GM23338 (cell line): ENCODE data around the gene POC1B. TPM values are rescaled to one million over a fixed set of nuclear protein-coding genes. Genes with fewer than 3 reads are reported as not detected.

Source experiments
- ATAC-seq: fragments of 200-7000 bp; cut with Tn5 transposase; 3 replicates; pipeline ENCODE4 v1.9.1; 2020
- DNase-seq: peaks from one replicate; pipeline ENCODE4 v3.0.0-alpha.2; 2015; ENCODE audit warnings: low spot score
- H2AFZ ChIP-seq: fragments of 200-600 bp; sonication (generic); 2 replicates; pipeline ENCODE4 v1.8.0; 2016; ENCODE audit warnings: antibody characterized with exemption, mild to moderate bottlenecking, moderate library complexity
- H3F3A ChIP-seq: fragments of 200-600 bp; sonication (generic); replicated peaks from 2 replicates; pipeline ENCODE4 v1.8.0; 2017; ENCODE audit warnings: antibody characterized with exemption, mixed run types, low read depth
- H3K27ac ChIP-seq: fragments of 200-600 bp; sonication (generic); 2 replicates; pipeline ENCODE4 v1.6.1; 2016; ENCODE audit warnings: low read depth
- H3K27me3 ChIP-seq: fragments of 200-600 bp; sonication (generic); 2 replicates; pipeline ENCODE4 v1.8.0; 2016; ENCODE audit warnings: mild to moderate bottlenecking, mixed run types, moderate library complexity; ENCODE audit not compliant: insufficient read depth
- H3K36me3 ChIP-seq: fragments of 200-600 bp; sonication (generic); 2 replicates; pipeline ENCODE4 v1.8.0; 2016; ENCODE audit warnings: mild to moderate bottlenecking; ENCODE audit not compliant: insufficient read depth
- H3K4me1 ChIP-seq: fragments of 200-600 bp; sonication (generic); 2 replicates; pipeline ENCODE4 v1.8.0; 2016; ENCODE audit warnings: mild to moderate bottlenecking, moderate library complexity; ENCODE audit not compliant: insufficient read depth
- H3K4me2 ChIP-seq: fragments of 200-600 bp; sonication (generic); 2 replicates; pipeline ENCODE4 v1.7.1; 2017; ENCODE audit warnings: mixed run types
- H3K4me3 ChIP-seq: fragments of 200-600 bp; sonication (generic); 2 replicates; pipeline ENCODE4 v1.6.1; 2016; ENCODE audit warnings: mixed run types
- H3K79me2 ChIP-seq: fragments of 200-600 bp; sonication (generic); replicated peaks from 2 replicates; pipeline ENCODE4 v1.8.0; 2017; ENCODE audit warnings: mild to moderate bottlenecking; ENCODE audit not compliant: insufficient read depth
- H3K9me2 ChIP-seq: fragments of 200-600 bp; sonication (generic); 2 replicates; pipeline ENCODE4 v1.8.0; 2017; ENCODE audit not compliant: insufficient read depth
- H4K20me1 ChIP-seq: fragments of 200-600 bp; sonication (generic); replicated peaks from 2 replicates; pipeline ENCODE4 v1.8.0; 2017; ENCODE audit warnings: mild to moderate bottlenecking; ENCODE audit not compliant: insufficient read depth
- H3K27ac Mint-ChIP-seq: 2 replicates; pipeline ENCODE4 v1.8.0; 2020; ENCODE audit warnings: inconsistent platforms, mild to moderate bottlenecking, moderate library complexity, mixed read lengths
- H3K27me3 Mint-ChIP-seq: 3 replicates; pipeline ENCODE4 v1.8.0; 2022; ENCODE audit warnings: low read depth, mild to moderate bottlenecking, moderate library complexity, mixed read lengths, inconsistent platforms; ENCODE audit not compliant: insufficient read depth, poor library complexity
- H3K36me3 Mint-ChIP-seq: 3 replicates; pipeline ENCODE4 v1.8.0; 2021; ENCODE audit warnings: low read depth, mild to moderate bottlenecking, inconsistent platforms, moderate library complexity, mixed read lengths
- H3K4me1 Mint-ChIP-seq: 3 replicates; pipeline ENCODE4 v1.8.0; 2020; ENCODE audit warnings: mild to moderate bottlenecking, inconsistent platforms, mixed read lengths
- H3K4me3 Mint-ChIP-seq: 3 replicates; pipeline ENCODE4 v1.8.0; 2021; ENCODE audit warnings: moderate library complexity, mild to moderate bottlenecking, inconsistent platforms, mixed read lengths
- H3K9me3 Mint-ChIP-seq: 3 replicates; pipeline ENCODE4 v1.8.0; 2020; ENCODE audit warnings: moderate library complexity, mild to moderate bottlenecking, inconsistent platforms, mixed read lengths
- CREB1 ChIP-seq: fragments of 250-450 bp; sonication (Bioruptor Pico); IDR thresholded peaks from 2 replicates; pipeline ENCODE4 v1.5.0; 2020; ENCODE audit warnings: low read depth, mild to moderate bottlenecking, moderate library complexity
- EZH2 ChIP-seq: fragments of 200-600 bp; sonication (generic); IDR thresholded peaks from one replicate; pipeline ENCODE4 v1.8.0; 2017; ENCODE audit warnings: antibody characterized with exemption, mild to moderate bottlenecking, low read depth; ENCODE audit not compliant: unreplicated experiment
- EZH2phosphoT487 ChIP-seq: fragments of 200-600 bp; sonication (generic); IDR thresholded peaks from one replicate; pipeline ENCODE4 v1.8.1; 2018; ENCODE audit warnings: antibody characterized with exemption; ENCODE audit not compliant: unreplicated experiment
- JUNB ChIP-seq: IDR thresholded peaks from one replicate; pipeline ENCODE4 v1.6.1; 2016; ENCODE audit warnings: antibody characterized with exemption; ENCODE audit not compliant: unreplicated experiment
- NANOG ChIP-seq: IDR thresholded peaks from 2 replicates; pipeline ENCODE4 v1.6.1; 2016; ENCODE audit warnings: antibody characterized with exemption, borderline replicate concordance
- POLR2AphosphoS5 ChIP-seq: IDR thresholded peaks from 2 replicates; pipeline ENCODE4 v1.6.1; 2016; ENCODE audit warnings: antibody characterized with exemption, low read depth
- STAT1 ChIP-seq: IDR thresholded peaks from one replicate; pipeline ENCODE4 v1.6.1; 2016; ENCODE audit warnings: antibody characterized with exemption; ENCODE audit not compliant: unreplicated experiment
- ZNF114 ChIP-seq: fragments of 250-450 bp; sonication (Bioruptor Pico); IDR thresholded peaks from 2 replicates; pipeline ENCODE4 v1.5.0; 2020; ENCODE audit warnings: mild to moderate bottlenecking, moderate library complexity
- ZNF331 ChIP-seq: fragments of 250-450 bp; sonication (Bioruptor Pico); IDR thresholded peaks from 2 replicates; pipeline ENCODE4 v1.5.0; 2020; ENCODE audit warnings: low read depth, mild to moderate bottlenecking, moderate library complexity
- polyA plus RNA-seq: library from polyadenylated mRNA; unstranded; fragments of >200 nt; fragmentation: Nextera tagmentation; extraction: Ambion mirVana; gene quantifications from 2 replicates; pipeline ENCODE4 v1.2.1, GENCODE V29; 2016
- total RNA-seq: library from RNA; depleted of rRNA; stranded (reverse); fragments of >200 nt; shearing (Covaris generic); gene quantifications from 2 replicates; pipeline ENCODE4 v1.2.3, GENCODE V29; 2014
- TF ChIP-seq, protein P1 (sequence below), 2 experiments: fragments of 200-600 bp in 1 of 2; sonication (generic) in 1 of 2; conservative IDR thresholded peaks; 2 replicates each; pipeline versions ENCODE4 v1.5.1 to v1.6.1; 2016 to 2017; ENCODE audit warnings: antibody characterized with exemption in 2 of 2, low read depth in 2 of 2, mild to moderate bottlenecking in 2 of 2, moderate library complexity in 1 of 2
- TF ChIP-seq, protein P2 (sequence below): fragments of 250-450 bp; sonication (Bioruptor Pico); IDR thresholded peaks from 2 replicates; pipeline ENCODE4 v1.5.0; 2020; ENCODE audit warnings: mild to moderate bottlenecking, moderate library complexity
- TF ChIP-seq, protein P3 (sequence below): IDR thresholded peaks from 2 replicates; pipeline ENCODE4 v1.6.1; 2016; ENCODE audit warnings: antibody characterized with exemption
- TF ChIP-seq, protein P4 (sequence below): IDR thresholded peaks from one replicate; pipeline ENCODE4 v1.6.1; 2018; ENCODE audit warnings: antibody characterized with exemption; ENCODE audit not compliant: unreplicated experiment

The POC1B gene
- total and polyA plus RNA-seq, 2 experiments from 2014 or later = 11.8 to 17.5 TPM

DNA sequence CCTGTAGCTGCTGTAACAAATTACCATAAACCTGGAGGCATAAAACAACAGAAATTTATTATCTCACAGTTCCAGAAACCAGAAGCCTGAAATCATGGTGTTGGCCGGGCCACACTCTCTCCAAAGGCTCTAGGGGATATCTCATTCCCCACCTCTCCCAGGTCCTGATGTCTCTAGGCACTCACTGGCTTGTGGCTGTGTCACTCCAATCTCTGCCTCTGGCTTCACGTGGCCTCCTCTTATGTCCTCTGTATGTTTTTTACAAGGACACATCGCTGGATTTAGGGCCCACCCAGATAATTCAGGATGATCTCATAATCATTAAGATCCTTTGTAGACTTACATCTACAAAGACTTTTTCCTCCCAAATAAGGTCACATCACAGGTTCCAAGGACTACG is 9.2 kb downstream of the POC1B start:
- Mint-ChIP-seq H3K36me3 (no peaks in the 10 kb centered on the region), H3K27ac (no peak overlapping the region), H3K4me1 (peaks cover 6% of the 10 kb centered on the region), H3K4me3 (no peak overlapping the region), H3K27me3 (no peaks in the 10 kb centered on the region), H3K9me3 (no peaks in the 10 kb centered on the region)
- Histone ChIP-seq H3K79me2 (peaks cover 13% of the 10 kb centered on the region), H4K20me1 (no peaks in the 10 kb centered on the region), H3K4me2 (0 out of 2 replicates have a peak overlapping the region, but pooled peaks have one; percentile 11), H3K27ac (no peak overlapping the region), H3K9me2 (peaks cover 20% of the 10 kb centered on the region), H3K27me3 (no peaks in the 10 kb centered on the region), H3F3A (no peaks in the 10 kb centered on the region), H3K4me1 (peaks cover 17% of the 10 kb centered on the region), H3K4me3 (no peak overlapping the region), H2AFZ (no peak overlapping the region), H3K36me3 (no peaks in the 10 kb centered on the region)
- TF ChIP-seq POLR2AphosphoS5 (no peak), NANOG (no peak), EZH2phosphoT487 (no peak), ZNF114 (CRISPR knock-in tag) (no peak), JUNB (no peak), CREB1 (CRISPR knock-in tag) (no peak), EZH2 (no peak), STAT1 (no peak), ZNF331 (no peak)
- TF ChIP-seq, protein P1, sequence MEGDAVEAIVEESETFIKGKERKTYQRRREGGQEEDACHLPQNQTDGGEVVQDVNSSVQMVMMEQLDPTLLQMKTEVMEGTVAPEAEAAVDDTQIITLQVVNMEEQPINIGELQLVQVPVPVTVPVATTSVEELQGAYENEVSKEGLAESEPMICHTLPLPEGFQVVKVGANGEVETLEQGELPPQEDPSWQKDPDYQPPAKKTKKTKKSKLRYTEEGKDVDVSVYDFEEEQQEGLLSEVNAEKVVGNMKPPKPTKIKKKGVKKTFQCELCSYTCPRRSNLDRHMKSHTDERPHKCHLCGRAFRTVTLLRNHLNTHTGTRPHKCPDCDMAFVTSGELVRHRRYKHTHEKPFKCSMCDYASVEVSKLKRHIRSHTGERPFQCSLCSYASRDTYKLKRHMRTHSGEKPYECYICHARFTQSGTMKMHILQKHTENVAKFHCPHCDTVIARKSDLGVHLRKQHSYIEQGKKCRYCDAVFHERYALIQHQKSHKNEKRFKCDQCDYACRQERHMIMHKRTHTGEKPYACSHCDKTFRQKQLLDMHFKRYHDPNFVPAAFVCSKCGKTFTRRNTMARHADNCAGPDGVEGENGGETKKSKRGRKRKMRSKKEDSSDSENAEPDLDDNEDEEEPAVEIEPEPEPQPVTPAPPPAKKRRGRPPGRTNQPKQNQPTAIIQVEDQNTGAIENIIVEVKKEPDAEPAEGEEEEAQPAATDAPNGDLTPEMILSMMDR (conservative IDR thresholded peaks at IDR 0.05; ENCODE audit: low read depth in 2 of 2) = no peak
- TF ChIP-seq, protein P2, sequence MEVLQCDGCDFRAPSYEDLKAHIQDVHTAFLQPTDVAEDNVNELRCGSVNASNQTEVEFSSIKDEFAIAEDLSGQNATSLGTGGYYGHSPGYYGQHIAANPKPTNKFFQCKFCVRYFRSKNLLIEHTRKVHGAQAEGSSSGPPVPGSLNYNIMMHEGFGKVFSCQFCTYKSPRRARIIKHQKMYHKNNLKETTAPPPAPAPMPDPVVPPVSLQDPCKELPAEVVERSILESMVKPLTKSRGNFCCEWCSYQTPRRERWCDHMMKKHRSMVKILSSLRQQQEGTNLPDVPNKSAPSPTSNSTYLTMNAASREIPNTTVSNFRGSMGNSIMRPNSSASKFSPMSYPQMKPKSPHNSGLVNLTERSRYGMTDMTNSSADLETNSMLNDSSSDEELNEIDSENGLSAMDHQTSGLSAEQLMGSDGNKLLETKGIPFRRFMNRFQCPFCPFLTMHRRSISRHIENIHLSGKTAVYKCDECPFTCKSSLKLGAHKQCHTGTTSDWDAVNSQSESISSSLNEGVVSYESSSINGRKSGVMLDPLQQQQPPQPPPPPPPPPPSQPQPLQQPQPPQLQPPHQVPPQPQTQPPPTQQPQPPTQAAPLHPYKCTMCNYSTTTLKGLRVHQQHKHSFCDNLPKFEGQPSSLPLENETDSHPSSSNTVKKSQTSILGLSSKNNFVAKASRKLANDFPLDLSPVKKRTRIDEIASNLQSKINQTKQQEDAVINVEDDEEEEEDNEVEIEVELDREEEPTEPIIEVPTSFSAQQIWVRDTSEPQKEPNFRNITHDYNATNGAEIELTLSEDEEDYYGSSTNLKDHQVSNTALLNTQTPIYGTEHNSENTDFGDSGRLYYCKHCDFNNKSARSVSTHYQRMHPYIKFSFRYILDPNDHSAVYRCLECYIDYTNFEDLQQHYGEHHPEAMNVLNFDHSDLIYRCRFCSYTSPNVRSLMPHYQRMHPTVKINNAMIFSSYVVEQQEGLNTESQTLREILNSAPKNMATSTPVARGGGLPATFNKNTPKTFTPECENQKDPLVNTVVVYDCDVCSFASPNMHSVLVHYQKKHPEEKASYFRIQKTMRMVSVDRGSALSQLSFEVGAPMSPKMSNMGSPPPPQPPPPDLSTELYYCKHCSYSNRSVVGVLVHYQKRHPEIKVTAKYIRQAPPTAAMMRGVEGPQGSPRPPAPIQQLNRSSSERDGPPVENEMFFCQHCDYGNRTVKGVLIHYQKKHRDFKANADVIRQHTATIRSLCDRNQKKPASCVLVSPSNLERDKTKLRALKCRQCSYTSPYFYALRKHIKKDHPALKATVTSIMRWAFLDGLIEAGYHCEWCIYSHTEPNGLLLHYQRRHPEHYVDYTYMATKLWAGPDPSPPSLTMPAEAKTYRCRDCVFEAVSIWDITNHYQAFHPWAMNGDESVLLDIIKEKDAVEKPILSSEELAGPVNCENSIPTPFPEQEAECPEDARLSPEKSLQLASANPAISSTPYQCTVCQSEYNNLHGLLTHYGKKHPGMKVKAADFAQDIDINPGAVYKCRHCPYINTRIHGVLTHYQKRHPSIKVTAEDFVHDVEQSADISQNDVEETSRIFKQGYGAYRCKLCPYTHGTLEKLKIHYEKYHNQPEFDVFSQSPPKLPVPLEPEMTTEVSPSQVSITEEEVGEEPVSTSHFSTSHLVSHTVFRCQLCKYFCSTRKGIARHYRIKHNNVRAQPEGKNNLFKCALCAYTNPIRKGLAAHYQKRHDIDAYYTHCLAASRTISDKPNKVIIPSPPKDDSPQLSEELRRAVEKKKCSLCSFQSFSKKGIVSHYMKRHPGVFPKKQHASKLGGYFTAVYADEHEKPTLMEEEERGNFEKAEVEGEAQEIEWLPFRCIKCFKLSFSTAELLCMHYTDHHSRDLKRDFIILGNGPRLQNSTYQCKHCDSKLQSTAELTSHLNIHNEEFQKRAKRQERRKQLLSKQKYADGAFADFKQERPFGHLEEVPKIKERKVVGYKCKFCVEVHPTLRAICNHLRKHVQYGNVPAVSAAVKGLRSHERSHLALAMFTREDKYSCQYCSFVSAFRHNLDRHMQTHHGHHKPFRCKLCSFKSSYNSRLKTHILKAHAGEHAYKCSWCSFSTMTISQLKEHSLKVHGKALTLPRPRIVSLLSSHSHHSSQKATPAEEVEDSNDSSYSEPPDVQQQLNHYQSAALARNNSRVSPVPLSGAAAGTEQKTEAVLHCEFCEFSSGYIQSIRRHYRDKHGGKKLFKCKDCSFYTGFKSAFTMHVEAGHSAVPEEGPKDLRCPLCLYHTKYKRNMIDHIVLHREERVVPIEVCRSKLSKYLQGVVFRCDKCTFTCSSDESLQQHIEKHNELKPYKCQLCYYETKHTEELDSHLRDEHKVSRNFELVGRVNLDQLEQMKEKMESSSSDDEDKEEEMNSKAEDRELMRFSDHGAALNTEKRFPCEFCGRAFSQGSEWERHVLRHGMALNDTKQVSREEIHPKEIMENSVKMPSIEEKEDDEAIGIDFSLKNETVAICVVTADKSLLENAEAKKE (CRISPR knock-in tag) = no peak
- TF ChIP-seq, protein P3, sequence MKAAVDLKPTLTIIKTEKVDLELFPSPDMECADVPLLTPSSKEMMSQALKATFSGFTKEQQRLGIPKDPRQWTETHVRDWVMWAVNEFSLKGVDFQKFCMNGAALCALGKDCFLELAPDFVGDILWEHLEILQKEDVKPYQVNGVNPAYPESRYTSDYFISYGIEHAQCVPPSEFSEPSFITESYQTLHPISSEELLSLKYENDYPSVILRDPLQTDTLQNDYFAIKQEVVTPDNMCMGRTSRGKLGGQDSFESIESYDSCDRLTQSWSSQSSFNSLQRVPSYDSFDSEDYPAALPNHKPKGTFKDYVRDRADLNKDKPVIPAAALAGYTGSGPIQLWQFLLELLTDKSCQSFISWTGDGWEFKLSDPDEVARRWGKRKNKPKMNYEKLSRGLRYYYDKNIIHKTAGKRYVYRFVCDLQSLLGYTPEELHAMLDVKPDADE = no peak
- TF ChIP-seq, protein P4, sequence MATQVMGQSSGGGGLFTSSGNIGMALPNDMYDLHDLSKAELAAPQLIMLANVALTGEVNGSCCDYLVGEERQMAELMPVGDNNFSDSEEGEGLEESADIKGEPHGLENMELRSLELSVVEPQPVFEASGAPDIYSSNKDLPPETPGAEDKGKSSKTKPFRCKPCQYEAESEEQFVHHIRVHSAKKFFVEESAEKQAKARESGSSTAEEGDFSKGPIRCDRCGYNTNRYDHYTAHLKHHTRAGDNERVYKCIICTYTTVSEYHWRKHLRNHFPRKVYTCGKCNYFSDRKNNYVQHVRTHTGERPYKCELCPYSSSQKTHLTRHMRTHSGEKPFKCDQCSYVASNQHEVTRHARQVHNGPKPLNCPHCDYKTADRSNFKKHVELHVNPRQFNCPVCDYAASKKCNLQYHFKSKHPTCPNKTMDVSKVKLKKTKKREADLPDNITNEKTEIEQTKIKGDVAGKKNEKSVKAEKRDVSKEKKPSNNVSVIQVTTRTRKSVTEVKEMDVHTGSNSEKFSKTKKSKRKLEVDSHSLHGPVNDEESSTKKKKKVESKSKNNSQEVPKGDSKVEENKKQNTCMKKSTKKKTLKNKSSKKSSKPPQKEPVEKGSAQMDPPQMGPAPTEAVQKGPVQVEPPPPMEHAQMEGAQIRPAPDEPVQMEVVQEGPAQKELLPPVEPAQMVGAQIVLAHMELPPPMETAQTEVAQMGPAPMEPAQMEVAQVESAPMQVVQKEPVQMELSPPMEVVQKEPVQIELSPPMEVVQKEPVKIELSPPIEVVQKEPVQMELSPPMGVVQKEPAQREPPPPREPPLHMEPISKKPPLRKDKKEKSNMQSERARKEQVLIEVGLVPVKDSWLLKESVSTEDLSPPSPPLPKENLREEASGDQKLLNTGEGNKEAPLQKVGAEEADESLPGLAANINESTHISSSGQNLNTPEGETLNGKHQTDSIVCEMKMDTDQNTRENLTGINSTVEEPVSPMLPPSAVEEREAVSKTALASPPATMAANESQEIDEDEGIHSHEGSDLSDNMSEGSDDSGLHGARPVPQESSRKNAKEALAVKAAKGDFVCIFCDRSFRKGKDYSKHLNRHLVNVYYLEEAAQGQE = no peak
- ATAC-seq (no peak), DNase-seq (no peak)
